Measurements from ENCODE around the gene PSMG4. TPM values are rescaled to one million over a fixed set of nuclear protein-coding genes. Genes with fewer than 3 reads are reported as not detected.

The PSMG4 gene
- polyA plus RNA-seq, 1 donor (not counting 4 experiments of a cell fraction or from before 2014, with no cell fraction given), result 16.3 TPM

DNA sequence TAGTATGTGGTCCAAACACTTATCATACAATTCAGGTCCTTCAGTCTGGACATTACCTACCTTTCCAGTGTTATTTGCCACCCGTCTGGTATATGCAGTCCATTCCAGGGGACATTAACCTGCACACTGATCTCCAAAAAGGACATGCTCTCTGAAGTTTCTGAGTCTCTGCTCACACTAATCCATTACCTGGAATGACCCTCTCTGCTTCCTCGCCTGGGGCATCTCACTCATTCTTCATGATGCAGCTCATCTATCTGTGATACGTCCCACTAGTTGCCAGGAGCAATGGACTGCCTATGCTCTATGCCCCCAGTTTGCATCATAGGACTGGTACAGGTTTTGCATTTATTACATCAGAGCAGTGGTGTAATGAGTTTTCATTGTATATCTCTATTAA, 25.4 kb upstream of the PSMG4 start:
- peaks cover 70% of the 10 kb centered on the region for H3K27me3 ChIP-seq (ENCODE audit: control insufficient read depth, extremely low read depth, insufficient read depth, low read length)
- H3K9me3 ChIP-seq (ENCODE audit: control insufficient read depth, low read depth, low read length), result no peaks in the 10 kb centered on the region
- no peak overlapping the region for H2AFZ ChIP-seq (ENCODE audit: control insufficient read depth, low read length)
- peaks cover 6% of the 10 kb centered on the region for H3K4me1 ChIP-seq (ENCODE audit: control insufficient read depth, extremely low read depth, insufficient read depth, low read length)
- H3K9me1 ChIP-seq (ENCODE audit: control insufficient read depth, extremely low read depth, insufficient read depth, low read length), result no peaks in the 10 kb centered on the region
- FAIRE-seq, result no peak
- H3K36me3 ChIP-seq (ENCODE audit: control insufficient read depth in 2 of 2, extremely low read depth in 1 of 2, insufficient read depth in 2 of 2, low read length in 2 of 2), result no peaks in the 10 kb centered on the region
- H3K27ac ChIP-seq (ENCODE audit: control insufficient read depth, insufficient read depth, low read length), result no peak overlapping the region
- H3K4me2 ChIP-seq (ENCODE audit: control insufficient read depth, extremely low read depth, insufficient read depth, low read depth, low read length), result no peak overlapping the region
- DNase-seq (ENCODE audit: low read depth, low spot score), result no peak
- dilution Hi-C loops (cut with MboI; ENCODE audit: extremely low pct_ligation_motif_present, low sequenced_read_pairs), result no loop called here
- no peaks in the 10 kb centered on the region for H3K79me2 ChIP-seq (ENCODE audit: control insufficient read depth, insufficient read depth, low read length)
- TF ChIP-seq EZH2 (IDR thresholded peaks at IDR 0.05; ENCODE audit: low read length), result no peak
- TF ChIP-seq, protein P1, sequence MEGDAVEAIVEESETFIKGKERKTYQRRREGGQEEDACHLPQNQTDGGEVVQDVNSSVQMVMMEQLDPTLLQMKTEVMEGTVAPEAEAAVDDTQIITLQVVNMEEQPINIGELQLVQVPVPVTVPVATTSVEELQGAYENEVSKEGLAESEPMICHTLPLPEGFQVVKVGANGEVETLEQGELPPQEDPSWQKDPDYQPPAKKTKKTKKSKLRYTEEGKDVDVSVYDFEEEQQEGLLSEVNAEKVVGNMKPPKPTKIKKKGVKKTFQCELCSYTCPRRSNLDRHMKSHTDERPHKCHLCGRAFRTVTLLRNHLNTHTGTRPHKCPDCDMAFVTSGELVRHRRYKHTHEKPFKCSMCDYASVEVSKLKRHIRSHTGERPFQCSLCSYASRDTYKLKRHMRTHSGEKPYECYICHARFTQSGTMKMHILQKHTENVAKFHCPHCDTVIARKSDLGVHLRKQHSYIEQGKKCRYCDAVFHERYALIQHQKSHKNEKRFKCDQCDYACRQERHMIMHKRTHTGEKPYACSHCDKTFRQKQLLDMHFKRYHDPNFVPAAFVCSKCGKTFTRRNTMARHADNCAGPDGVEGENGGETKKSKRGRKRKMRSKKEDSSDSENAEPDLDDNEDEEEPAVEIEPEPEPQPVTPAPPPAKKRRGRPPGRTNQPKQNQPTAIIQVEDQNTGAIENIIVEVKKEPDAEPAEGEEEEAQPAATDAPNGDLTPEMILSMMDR (optimal IDR thresholded peaks at IDR 0.05 in 1 of 3, IDR thresholded peaks at IDR 0.05 in 1 of 3, conservative IDR thresholded peaks at IDR 0.05 in 1 of 3; ENCODE audit: extremely low read depth in 1 of 3, insufficient read depth in 2 of 3, low read length in 3 of 3), result no peak
- H3K9ac ChIP-seq (ENCODE audit: control insufficient read depth, extremely low read depth, insufficient read depth, low read length), result no peak overlapping the region
- no peaks in the 10 kb centered on the region for H4K20me1 ChIP-seq (ENCODE audit: control insufficient read depth, extremely low read depth, insufficient read depth, low read length)
- H3K4me3 ChIP-seq (ENCODE audit: control insufficient read depth in 2 of 3, extremely low read depth in 1 of 3, insufficient read depth in 2 of 3, low read depth in 1 of 3, low read length in 3 of 3), result no peak overlapping the region

DNA sequence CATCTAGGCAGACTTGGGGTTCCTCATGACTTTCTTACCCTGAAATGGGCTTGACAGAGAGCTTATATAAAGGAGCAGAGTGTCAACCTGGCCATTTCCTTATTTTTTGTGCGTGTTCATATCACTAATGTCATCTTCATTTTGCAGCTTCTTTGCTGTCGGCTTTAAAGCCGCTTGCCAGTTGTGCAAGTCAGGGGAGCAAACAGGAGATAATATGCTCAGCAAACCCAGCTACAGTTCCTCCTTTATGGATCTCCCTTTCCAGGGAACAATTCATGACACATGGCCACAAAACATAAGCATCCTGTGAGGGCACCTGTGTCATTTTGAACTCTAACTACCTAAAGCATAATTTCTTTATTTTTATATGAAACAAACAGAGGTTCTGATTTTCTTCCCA, 24.8 kb upstream of the PSMG4 start:
- no peak for DNase-seq (ENCODE audit: low read depth, low spot score)
- no peaks in the 10 kb centered on the region for H3K9me1 ChIP-seq (ENCODE audit: control insufficient read depth, extremely low read depth, insufficient read depth, low read length)
- peaks cover 64% of the 10 kb centered on the region for H3K27me3 ChIP-seq (ENCODE audit: control insufficient read depth, extremely low read depth, insufficient read depth, low read length)
- no peak overlapping the region for H3K4me2 ChIP-seq (ENCODE audit: control insufficient read depth, extremely low read depth, insufficient read depth, low read depth, low read length)
- no peaks in the 10 kb centered on the region for H3K9me3 ChIP-seq (ENCODE audit: control insufficient read depth, low read depth, low read length)
- H3K27ac ChIP-seq (ENCODE audit: control insufficient read depth, insufficient read depth, low read length), result no peak overlapping the region
- H3K4me3 ChIP-seq (ENCODE audit: control insufficient read depth in 2 of 3, extremely low read depth in 1 of 3, insufficient read depth in 2 of 3, low read depth in 1 of 3, low read length in 3 of 3), result no peak overlapping the region
- dilution Hi-C loops (cut with MboI; ENCODE audit: extremely low pct_ligation_motif_present, low sequenced_read_pairs), result no loop called here
- no peak overlapping the region for H2AFZ ChIP-seq (ENCODE audit: control insufficient read depth, low read length)
- H3K36me3 ChIP-seq (ENCODE audit: control insufficient read depth in 2 of 2, extremely low read depth in 1 of 2, insufficient read depth in 2 of 2, low read length in 2 of 2), result no peaks in the 10 kb centered on the region
- H3K9ac ChIP-seq (ENCODE audit: control insufficient read depth, extremely low read depth, insufficient read depth, low read length), result no peak overlapping the region
- no peaks in the 10 kb centered on the region for H4K20me1 ChIP-seq (ENCODE audit: control insufficient read depth, extremely low read depth, insufficient read depth, low read length)
- H3K79me2 ChIP-seq (ENCODE audit: control insufficient read depth, insufficient read depth, low read length), result no peaks in the 10 kb centered on the region
- no peak for FAIRE-seq
- TF ChIP-seq, protein P1 (optimal IDR thresholded peaks at IDR 0.05 in 1 of 3, IDR thresholded peaks at IDR 0.05 in 1 of 3, conservative IDR thresholded peaks at IDR 0.05 in 1 of 3; ENCODE audit: extremely low read depth in 1 of 3, insufficient read depth in 2 of 3, low read length in 3 of 3), result no peak
- no peak for TF ChIP-seq EZH2 (IDR thresholded peaks at IDR 0.05; ENCODE audit: low read length)
- H3K4me1 ChIP-seq (ENCODE audit: control insufficient read depth, extremely low read depth, insufficient read depth, low read length), result peaks cover 6% of the 10 kb centered on the region
